NB4 (cell line): ENCODE results near the gene FMC1.
A peak's percentile ranks its signal among the peaks of the same experiment; 100 is the strongest.
"Not testable (repeated sequence)": the region's sequence is repeated elsewhere in the genome, so short reads cannot be mapped to it uniquely, and the experiment has no call there.

Source experiments
- DNase-seq: peaks from one replicate; pipeline ENCODE4 v3.0.0; 2010; ENCODE audit warnings: low read depth
- H3K4me3 ChIP-seq: one replicate; pipeline ENCODE4 v1.5.1; 2011; ENCODE audit warnings: mild to moderate bottlenecking, low read depth, low read length, moderate library complexity
- CTCF ChIP-seq: IDR thresholded peaks from one replicate; pipeline ENCODE4 v1.5.1; 2012; ENCODE audit warnings: low read depth, low read length
- MYC ChIP-seq: IDR thresholded peaks from 2 replicates; pipeline ENCODE4 v1.6.1; 2011; ENCODE audit warnings: low read depth, low read length
- POLR2A ChIP-seq: IDR thresholded peaks from 2 replicates; pipeline ENCODE4 v1.6.1; 2011; ENCODE audit warnings: mild to moderate bottlenecking; ENCODE audit not compliant: insufficient read length; ENCODE audit errors: extremely low read depth
- TF ChIP-seq, protein P1 (sequence below): IDR thresholded peaks from 2 replicates; pipeline ENCODE4 v1.6.1; 2011; ENCODE audit warnings: low read depth, low read length

The FMC1 gene

GRCh38 chr7:139321071-139321745, 19.9 kb upstream of the FMC1 start:
- no peak for TF ChIP-seq MYC
- TF ChIP-seq CTCF: peak; percentile 41
- no peak overlapping the region for H3K4me3 ChIP-seq
- DNase-seq: peak; percentile 49

- H3K4me3 ChIP-seq, DNase-seq: not testable (repeated sequence)
Observed at GRCh38 chr7:139324709-139325108, 16.4 kb upstream of the FMC1 start.

GRCh38 chr7:139328375-139328774, 12.8 kb upstream of the FMC1 start:
- DNase-seq: no peak

GRCh38 chr7:139329119-139329518, 12.0 kb upstream of the FMC1 start:
- TF ChIP-seq, protein P1, sequence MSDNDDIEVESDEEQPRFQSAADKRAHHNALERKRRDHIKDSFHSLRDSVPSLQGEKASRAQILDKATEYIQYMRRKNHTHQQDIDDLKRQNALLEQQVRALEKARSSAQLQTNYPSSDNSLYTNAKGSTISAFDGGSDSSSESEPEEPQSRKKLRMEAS: no peak
- TF ChIP-seq MYC (no peak), POLR2A (no peak), CTCF (no peak)
- no peak overlapping the region for H3K4me3 ChIP-seq
- no peak for DNase-seq

More at GRCh38 chr7:139328375-139328774, 12.8 kb upstream of the FMC1 start:
- TF ChIP-seq, protein P1: no peak
- TF ChIP-seq POLR2A (no peak), MYC (no peak), CTCF (no peak)
- no peak overlapping the region for H3K4me3 ChIP-seq

DNA sequence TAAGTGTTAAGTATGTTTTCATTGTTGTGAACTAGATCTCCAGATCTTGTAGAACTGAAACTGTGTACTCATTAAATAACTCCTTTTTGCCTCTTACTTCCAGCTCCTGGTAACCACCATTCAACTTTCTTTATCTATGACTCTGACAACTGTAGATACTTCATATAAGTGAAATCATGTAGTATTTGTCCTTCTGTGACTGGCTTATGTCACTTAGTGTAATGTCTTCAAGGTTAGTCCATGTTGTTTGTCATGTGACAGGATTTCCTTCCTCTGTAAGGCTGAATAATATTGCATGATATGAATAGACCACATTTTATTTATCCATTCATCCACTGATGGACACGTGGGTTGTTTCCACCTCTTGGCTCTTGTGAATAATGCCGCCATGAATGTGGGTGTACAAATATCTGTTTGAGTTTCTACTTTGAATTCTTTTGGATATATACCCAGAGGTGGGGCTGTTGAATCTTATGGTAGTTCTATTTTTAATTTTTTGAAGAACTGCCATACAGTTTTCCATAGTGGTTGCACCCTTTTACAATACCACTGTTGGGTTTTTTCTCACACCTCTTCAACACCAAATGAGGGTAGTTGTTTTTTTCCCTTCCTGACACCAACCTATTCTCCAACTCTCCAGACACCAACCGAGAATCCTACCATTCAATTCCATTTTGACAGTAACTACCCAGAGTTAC, 10.7 kb upstream of the FMC1 start:
- TF ChIP-seq, protein P1: no peak
- TF ChIP-seq POLR2A: no peak
- no peak for TF ChIP-seq MYC
- TF ChIP-seq CTCF: no peak
- DNase-seq: no peak
- H3K4me3 ChIP-seq: no peak overlapping the region

DNA sequence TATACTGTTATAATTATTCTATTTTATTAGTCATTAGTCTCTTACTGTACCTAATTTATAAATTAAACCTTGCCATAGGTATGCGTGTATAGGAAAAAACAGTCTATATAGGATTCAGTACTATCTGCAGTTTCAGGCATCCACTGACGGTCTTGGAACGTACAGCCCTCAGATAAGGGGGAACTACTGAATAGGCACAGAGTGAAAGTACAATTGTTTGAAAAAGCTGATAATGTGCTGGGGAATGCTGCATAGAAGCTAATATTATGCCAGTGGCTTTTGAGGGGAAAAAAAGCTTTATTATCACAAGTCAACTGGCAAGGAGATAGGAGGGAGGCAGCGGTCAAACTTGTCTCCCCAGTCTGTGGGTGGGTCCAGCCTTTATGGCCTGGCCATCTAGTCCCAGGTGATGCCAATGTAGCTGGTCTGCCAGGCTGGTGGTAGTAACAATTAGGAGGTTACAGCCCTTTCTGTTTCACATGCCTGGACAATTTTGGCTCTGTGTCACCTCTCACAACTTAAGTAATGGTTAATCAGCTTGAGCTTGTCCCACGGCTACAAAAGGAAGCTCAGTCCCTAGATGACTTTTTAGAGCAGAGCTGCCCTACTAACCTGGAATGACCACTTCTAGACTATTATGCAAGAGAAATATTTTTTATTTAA, 8.3 kb upstream of the FMC1 start:
- DNase-seq: no peak
- no peak overlapping the region for H3K4me3 ChIP-seq
- TF ChIP-seq MYC: no peak
- TF ChIP-seq POLR2A: no peak
- TF ChIP-seq, protein P1: no peak

DNA sequence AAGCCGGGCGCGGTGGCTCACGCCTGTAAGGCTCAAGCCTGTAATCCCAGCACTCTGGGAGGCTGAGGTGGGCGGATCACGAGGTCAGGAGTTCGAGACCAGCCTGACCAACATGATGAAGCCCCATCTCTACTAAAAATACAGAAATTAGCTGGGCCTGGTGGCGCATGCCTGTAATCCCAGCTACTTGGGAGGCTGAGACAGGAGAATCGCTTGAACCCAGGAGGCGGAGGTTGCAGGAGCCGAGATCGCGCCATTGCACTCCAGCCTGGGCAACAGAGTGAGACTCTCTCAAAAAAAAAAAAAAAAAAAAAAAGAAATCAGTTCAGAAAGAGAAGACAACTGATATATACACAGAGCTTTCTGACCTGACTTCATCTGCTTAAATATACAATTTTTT, 7.7 kb upstream of the FMC1 start:
- DNase-seq, H3K4me3 ChIP-seq: not testable (repeated sequence)
